Measurements from ENCODE around the gene MMP23B. TPM values are rescaled to one million over a fixed set of nuclear protein-coding genes. Genes with fewer than 3 reads are reported as not detected.

Gene MMP23B
- total and polyA plus RNA-seq, 10 of the 15 experiments (the other 5 are each of a cell fraction or from before 2014, with no cell fraction given): 0.25 to 0.76 (median 0.34) TPM; not detected in 4

DNA sequence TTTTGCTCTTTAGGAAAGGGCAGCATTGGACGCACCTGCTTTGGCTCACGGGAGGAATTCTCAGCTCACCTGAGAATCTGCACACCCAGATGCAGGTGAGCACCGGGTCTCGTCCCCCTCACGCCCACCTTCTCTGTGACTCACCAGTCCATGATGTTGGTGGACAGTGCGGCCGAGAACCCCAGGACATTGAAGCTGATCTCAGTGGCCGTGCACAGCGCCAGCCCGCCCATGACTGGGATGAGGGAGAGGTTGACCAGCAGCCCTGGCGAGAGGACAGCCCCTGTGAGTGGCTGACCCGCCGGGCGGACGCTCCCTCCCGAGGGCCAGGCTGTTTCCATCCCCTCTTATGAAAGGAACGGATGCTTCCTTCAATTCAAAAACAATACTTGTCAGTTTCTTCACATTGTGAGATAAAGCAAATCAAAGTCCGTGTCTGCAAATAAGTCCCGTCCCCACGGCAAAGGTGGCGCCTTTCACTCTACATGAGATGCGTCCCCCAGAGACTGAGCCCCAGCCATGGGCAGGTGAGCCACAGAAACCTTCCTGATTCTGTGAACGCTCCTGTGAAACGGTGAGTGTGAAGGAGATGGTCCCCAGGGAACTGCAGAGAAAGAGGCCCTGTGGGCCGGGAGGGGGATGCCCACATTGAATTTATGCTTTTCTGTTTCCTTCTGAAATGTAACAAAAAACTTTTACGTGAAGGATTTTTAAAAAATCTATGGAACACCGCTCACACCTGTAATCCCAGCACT, 39.6 kb downstream of the MMP23B start:
- H2AFZ ChIP-seq (ENCODE audit: control insufficient read depth, low read depth, low read length): no peak overlapping the region
- ChIA-PET CTCF (no interaction called here), POLR2A (no interaction called here), SMC1A (ENCODE audit: uncharacterized antibody, unreplicated experiment) (no interaction called here), RAD21 (ENCODE audit: unreplicated experiment) (no interaction called here)
- FAIRE-seq (no peak), ATAC-seq (no peak), DNase-seq (ENCODE audit: low read depth, low spot score) (no peak)
- H3K36me3 ChIP-seq (ENCODE audit: control insufficient read depth in 2 of 2, insufficient read depth in 2 of 2, low read length in 1 of 2): peaks cover 4 to 6% of the 10 kb centered on the region in 2 experiments
- no peaks in the 10 kb centered on the region for H3K9me3 ChIP-seq (replicated peaks; ENCODE audit: control insufficient read depth, insufficient read depth, low read length)
- TF ChIP-seq HDAC2 (IDR thresholded peaks at IDR 0.05) (no peak), GATAD2B (conservative IDR thresholded peaks at IDR 0.05; ENCODE audit: low read depth) (0 out of 2 replicates have a peak, but pooled peaks have one; percentile 61), MEF2B (IDR thresholded peaks at IDR 0.05; ENCODE audit: partially characterized antibody, poor library complexity, severe bottlenecking) (peak; percentile 97), IKZF2 (IDR thresholded peaks at IDR 0.05) (0 out of 4 replicates have a peak, but pooled peaks of 1 of the 2 experiments have one; percentile 15), POLR2A (IDR thresholded peaks at IDR 0.05; ENCODE audit: low read depth, low read length) (0 out of 2 replicates have a peak, but pooled peaks have one; percentile 22), TCF12 (IDR thresholded peaks at IDR 0.05; ENCODE audit: low read depth, low read length) (peak; percentile 47; the same call in 1 of the 2 replicates), SRF (IDR thresholded peaks at IDR 0.05; ENCODE audit: low read depth in 2 of 2, low read length in 2 of 2) (no peak), KAT2A (conservative IDR thresholded peaks at IDR 0.05; ENCODE audit: control insufficient read depth, low read depth, low read length) (no peak), ZBED1 (IDR thresholded peaks at IDR 0.05; ENCODE audit: borderline replicate concordance) (no peak)
- TF ChIP-seq, protein P1, sequence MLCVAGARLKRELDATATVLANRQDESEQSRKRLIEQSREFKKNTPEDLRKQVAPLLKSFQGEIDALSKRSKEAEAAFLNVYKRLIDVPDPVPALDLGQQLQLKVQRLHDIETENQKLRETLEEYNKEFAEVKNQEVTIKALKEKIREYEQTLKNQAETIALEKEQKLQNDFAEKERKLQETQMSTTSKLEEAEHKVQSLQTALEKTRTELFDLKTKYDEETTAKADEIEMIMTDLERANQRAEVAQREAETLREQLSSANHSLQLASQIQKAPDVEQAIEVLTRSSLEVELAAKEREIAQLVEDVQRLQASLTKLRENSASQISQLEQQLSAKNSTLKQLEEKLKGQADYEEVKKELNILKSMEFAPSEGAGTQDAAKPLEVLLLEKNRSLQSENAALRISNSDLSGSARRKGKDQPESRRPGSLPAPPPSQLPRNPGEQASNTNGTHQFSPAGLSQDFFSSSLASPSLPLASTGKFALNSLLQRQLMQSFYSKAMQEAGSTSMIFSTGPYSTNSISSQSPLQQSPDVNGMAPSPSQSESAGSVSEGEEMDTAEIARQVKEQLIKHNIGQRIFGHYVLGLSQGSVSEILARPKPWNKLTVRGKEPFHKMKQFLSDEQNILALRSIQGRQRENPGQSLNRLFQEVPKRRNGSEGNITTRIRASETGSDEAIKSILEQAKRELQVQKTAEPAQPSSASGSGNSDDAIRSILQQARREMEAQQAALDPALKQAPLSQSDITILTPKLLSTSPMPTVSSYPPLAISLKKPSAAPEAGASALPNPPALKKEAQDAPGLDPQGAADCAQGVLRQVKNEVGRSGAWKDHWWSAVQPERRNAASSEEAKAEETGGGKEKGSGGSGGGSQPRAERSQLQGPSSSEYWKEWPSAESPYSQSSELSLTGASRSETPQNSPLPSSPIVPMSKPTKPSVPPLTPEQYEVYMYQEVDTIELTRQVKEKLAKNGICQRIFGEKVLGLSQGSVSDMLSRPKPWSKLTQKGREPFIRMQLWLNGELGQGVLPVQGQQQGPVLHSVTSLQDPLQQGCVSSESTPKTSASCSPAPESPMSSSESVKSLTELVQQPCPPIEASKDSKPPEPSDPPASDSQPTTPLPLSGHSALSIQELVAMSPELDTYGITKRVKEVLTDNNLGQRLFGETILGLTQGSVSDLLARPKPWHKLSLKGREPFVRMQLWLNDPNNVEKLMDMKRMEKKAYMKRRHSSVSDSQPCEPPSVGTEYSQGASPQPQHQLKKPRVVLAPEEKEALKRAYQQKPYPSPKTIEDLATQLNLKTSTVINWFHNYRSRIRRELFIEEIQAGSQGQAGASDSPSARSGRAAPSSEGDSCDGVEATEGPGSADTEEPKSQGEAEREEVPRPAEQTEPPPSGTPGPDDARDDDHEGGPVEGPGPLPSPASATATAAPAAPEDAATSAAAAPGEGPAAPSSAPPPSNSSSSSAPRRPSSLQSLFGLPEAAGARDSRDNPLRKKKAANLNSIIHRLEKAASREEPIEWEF (IDR thresholded peaks at IDR 0.05; ENCODE audit: insufficient replicate concordance, low read depth, low read length): peak; percentile 48
- TF ChIP-seq, protein P2, sequence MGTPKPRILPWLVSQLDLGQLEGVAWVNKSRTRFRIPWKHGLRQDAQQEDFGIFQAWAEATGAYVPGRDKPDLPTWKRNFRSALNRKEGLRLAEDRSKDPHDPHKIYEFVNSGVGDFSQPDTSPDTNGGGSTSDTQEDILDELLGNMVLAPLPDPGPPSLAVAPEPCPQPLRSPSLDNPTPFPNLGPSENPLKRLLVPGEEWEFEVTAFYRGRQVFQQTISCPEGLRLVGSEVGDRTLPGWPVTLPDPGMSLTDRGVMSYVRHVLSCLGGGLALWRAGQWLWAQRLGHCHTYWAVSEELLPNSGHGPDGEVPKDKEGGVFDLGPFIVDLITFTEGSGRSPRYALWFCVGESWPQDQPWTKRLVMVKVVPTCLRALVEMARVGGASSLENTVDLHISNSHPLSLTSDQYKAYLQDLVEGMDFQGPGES (IDR thresholded peaks at IDR 0.05): no peak
- H3K79me2 ChIP-seq (ENCODE audit: control insufficient read depth, insufficient read depth, low read length): no peaks in the 10 kb centered on the region; the same call in 1 of the 2 replicates
- intact Hi-C loops (cut with micrococcal nuclease; ENCODE audit: unreplicated experiment): no loop called here
- 84% methylated on average over 27 of the region's 27 CpGs for WGBS (ENCODE audit: insufficient coverage, insufficient replicate concordance, low lambda C conversion rate, missing lambda C conversion rate)
- no peak overlapping the region for H3K27ac ChIP-seq (ENCODE audit: control insufficient read depth, insufficient read depth)
- H3K4me2 ChIP-seq (ENCODE audit: control insufficient read depth, insufficient read depth): no peak overlapping the region
- in situ Hi-C loops (cut with MboI): no loop called here
- H3K27me3 ChIP-seq (replicated peaks in 1 of 2; ENCODE audit: control insufficient read depth in 2 of 2, insufficient read depth in 2 of 2, low read length in 1 of 2): no peaks in the 10 kb centered on the region
- no peaks in the 10 kb centered on the region for H3K4me1 ChIP-seq (ENCODE audit: control insufficient read depth, insufficient read depth, low read length)
- H3K4me3 ChIP-seq: no peak overlapping the region
- no TSS peak for BruUV-seq (replicated peaks)
- no peaks in the 10 kb centered on the region for H4K20me1 ChIP-seq (ENCODE audit: control insufficient read depth, insufficient read depth)
- no peak overlapping the region for H3K9ac ChIP-seq (ENCODE audit: control insufficient read depth, insufficient read depth, low read length)

Data from GM12878 (cell line).